CD4-positive, alpha-beta T cell treated with Interleukin-17A for 1 hour (primary cell): ENCODE data around the gene ARMH1.
"Not testable (repeated sequence)": the region's sequence is repeated elsewhere in the genome, so short reads cannot be mapped to it uniquely, and the experiment has no call there.

Experiments
- DNase-seq: peaks from one replicate; pipeline ENCODE4 v3.0.0-alpha.2; 2020

The ARMH1 gene

DNA sequence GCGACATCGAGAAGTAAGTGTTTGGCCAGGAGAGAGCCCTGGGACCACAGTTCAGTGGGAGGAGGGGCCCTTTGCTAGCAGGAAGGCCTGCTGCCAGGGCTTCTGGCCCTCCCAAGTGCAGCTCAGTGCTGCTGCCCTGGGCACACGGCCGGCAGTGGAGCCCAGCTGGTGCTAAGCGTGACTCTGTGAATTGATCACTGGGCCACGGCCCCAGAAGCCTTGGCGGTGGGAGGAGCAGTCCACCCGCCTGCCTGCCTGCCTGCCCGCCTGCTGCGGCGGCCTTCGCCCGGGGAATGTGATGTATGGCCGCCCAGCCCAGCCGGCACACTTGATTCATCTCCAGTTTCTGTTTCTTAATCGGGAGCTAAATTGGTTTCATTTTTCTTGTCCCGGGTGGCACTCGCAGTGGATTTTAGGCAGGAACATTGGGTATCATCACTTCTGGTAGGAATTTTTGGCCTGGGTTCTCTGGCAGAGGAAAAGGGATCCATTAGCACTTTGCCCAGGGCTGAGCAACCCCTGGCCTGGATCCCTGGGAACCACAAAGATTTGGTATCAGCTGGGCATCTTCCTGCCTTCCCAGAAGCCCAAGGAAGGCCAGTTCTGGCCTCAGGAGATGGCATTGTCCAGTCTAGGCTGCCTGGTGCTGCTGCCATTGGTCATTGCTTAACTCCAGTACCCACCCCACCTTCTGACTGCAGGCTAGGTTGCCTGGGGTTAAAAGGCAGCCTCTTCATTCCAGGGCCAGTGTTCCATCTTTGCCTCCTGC, 28.9 kb upstream of the ARMH1 start:
- no peak for DNase-seq

DNA sequence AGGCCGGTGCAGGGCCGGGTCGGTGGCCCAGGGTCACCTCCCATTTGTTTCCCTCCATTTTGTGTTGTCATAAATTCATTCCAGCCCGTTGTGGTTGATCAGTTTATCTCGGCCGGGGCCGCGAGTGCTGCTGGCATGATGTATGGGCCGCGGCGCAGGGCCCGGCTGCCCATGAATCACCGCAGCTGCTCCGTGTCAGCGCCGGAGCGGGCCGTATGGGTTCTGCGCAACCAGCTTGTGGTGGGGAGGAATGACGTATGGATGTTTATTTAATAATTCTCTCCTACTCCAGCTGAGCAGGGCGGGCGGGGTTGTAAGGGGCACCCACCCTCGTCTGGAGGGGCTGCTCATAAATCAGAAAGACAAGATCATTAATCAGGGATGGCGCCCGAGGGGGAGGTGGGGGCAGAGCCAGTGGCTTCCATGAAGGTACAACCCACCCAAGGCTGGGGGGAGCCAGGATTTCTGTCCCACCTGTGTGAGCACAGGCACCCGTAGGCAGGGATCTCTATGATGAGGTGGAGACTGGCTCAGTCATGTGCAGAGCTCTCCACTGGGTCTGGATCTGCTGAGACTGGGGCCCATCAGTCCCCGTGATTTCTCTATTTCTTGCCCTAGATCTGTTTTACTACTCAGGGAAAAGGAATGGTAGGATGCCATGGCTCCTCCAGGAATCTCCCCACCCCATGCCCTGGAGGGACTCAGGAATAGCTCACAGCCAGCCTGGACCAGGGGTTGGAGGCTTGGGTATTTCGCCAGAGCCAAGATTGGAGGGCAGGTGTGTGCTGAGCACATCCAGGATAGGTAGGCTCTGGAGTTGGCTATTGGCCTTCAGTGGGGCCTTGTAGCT, 28.0 kb upstream of the ARMH1 start:
- DNase-seq: no peak

DNA sequence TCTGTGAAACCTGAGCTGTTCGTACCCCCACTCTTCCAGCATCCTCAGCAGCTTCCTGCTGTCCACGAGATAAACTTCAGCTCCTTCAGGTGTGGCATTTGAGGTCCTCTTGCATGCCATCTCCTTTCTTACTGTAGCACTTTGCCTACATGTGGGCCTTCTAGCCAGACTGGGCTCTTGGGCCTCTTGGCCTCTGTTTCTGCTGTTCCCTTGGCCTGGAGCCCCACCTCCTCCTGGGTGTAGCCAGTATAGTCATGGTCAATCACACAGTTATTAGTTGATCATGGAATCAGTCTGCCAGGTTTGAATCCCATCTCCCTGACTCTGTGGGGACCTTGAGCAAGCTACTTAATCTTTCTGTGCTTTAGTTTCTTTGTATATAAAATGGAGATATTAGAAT, 26.6 kb upstream of the ARMH1 start:
- no peak for DNase-seq

DNA sequence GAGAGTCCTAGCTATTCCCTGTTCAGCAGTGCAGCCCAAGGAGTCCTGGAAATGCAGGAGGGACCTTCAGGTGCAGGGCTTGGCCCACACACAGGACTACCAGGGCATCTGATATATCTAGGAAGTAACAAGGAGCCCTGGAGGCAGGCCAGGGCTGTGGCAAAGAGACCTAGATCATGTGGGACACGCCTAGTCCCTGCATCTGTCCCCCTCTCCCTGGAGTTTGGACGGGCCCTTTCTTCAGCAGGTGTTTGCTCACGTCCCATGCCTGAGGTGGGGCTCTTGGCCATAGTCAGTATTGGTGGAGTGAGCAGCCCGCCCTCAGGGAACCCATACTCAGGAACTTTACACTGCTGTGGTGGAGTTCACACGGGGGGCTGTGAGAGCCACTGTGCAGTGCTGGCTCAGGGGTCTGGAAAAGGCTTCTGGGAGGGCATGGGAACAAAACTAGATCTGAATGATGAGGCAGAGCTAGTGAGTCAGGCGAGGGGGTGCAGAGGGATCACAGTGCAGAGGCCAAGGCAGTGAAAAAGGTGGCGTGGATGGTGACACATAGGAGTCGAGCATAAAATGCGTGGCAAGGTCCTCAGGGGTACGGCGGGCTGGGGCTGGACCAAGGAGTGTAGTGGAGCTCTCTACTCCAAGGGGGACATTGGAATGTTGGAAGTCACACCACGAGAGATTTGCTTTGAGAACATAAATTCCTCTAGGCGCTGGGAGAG, 25.8 kb upstream of the ARMH1 start:
- no peak for DNase-seq

GRCh38 chr1:44649788-44650158, 24.7 kb upstream of the ARMH1 start:
- no peak for DNase-seq

DNA sequence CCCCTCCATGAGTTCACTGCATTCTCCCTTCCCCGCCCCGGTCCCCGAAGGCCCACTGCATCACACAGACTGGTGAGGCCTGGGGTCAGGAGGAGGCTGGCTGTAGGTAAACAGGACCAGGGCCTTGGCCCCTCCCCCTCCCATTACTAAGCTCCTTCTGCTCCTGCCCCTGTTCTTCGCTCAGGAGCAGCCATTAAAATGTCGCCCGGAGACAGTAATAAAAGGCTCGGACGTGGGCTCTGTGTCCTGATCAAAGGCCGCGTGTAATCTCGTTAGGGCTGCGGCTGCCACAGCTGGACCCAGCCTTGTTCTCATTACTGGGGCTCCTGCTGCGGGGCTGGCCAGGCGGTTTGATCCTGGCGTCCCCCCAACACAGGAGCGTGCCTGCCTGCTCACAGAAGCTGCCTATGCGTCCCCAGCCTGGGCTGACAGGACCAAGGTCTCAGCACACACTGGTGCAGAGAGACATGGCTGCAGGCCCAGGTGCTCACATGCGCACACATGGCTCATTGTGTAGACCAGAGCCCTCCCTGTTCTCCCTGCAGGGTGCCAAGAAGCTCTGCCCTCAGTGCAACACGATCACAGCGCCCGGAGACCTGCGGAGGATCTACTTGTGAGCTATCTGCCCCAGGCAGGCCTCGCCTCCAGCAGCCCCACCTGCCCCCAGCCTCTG, 24.2 kb upstream of the ARMH1 start:
- DNase-seq: no peak

DNA sequence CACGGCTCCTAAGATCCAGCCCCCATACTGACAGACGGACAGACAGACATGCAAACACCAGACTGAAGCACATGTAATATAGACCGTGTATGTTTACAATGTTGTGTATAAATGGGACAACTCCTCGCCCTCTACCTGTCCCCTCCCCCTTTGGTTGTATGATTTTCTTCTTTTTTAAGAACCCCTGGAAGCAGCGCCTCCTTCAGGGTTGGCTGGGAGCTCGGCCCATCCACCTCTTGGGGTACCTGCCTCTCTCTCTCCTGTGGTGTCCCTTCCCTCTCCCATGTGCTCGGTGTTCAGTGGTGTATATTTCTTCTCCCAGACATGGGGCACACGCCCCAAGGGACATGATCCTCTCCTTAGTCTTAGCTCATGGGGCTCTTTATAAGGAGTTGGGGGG, 23.4 kb upstream of the ARMH1 start:
- DNase-seq: no peak

DNA sequence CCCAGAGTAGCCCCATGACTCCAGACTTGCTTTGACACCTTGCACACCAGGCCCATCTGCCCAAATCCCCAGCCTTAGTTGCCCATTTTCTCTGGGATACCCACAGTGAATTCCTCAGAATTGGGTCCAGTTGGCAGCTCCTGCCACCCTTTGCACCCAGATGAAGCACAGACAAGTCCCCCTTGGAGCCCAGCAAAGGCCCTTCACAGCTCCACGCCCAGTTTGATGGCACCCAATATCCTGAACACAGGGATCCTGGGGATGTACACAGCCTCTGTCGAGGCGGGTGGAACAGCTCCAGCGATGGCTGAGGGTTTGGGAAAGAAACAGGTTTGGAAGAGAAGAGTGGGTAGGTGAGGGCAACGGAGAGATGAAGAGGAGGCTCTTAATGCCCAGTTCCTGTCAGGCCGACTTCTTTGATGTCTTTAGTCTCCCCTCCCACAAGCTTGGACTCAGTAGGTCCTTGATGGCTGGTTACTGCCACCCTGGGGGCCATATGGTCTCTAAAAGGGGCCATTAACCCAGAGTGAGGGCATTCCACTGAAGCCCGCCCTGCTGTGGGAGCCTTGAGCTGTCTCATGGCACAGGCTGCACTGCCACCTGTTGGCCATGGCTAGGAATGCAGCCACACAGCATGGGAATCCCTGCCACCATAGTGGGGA, 21.9 kb upstream of the ARMH1 start:
- DNase-seq: peak; percentile 77

DNA sequence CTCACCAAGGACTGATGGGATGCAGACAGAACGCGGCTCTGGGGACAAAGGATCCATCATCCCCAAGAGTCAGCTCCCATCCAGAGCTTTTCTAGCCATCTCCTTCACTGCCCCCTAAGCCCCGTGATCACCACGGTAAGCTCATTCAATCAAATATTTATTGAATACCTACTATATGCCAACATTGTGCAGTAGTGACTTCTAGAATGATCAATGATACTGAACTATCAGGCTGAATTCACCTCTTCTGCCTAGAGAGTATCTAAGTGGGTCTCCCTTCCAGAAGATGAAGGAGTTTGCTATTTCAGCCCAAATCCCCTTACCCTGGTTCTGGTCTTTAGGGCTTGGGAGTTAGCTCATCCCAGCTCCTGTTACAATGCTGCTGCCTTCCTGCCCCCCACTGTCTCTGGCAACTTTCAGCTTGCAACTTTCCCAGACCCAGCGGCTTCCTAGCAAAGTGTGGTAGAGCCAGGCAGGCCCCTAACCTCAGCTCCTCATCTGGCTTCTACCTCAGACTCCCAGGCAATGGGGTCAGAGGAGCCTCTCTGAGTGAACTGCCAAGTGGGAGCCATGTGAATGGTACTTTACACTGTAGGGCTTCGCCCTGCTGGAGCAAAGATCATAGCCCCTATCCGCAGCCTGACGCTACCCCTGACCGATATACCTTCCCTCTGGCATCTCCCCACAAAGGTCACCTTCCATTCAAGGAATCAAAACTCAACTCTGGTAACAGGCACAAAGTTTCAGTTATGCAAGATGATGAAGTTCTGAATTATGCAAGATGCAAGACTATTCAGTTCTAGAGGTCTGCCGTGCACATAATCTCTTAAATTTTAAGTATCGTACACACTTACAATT, 21.2 kb upstream of the ARMH1 start:
- DNase-seq: no peak

- no peak for DNase-seq
Measured at GRCh38 chr1:44654621-44655187, 19.8 kb upstream of the ARMH1 start.

DNA sequence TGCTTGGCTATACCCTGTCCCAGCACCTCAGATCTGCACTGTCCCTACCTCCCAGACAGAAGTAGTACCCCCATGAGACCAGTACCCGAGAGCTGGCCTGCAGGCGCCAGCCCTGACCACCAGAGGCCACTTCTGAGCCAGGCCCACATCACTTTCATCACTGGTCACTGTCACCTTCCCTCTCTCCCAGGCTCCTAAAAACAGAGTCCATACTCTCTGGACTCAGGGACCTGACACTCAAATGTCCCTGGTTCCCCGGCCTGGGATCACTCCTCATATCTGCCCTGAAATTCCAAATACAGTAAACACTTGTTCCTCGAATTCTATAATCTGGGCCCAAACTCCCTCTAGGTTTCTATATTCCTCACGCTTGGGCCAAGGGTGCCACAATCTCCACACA, 18.9 kb upstream of the ARMH1 start:
- DNase-seq: no peak

GRCh38 chr1:44659566-44659965, 14.9 kb upstream of the ARMH1 start:
- no peak for DNase-seq

- DNase-seq: no peak
Measured at GRCh38 chr1:44660176-44660575, 14.3 kb upstream of the ARMH1 start.

- DNase-seq: no peak
Measured at GRCh38 chr1:44661781-44662682, 12.5 kb upstream of the ARMH1 start.

DNA sequence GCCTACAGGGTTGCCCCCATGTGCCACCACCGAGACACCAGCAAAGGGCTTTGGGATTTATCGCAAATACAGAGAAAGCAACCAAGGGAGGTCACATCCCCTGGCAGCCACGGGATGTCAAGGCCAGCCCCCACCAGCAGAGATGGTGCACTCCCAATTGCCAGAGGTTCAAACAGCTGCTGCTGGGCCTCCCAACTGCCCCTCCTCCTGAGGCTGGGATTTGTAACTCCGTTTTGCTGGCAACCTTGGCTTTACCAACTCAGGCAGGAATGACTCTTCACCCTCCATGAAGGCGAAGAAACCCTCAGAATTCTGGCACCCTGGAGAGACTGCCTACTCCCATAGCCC, 11.9 kb upstream of the ARMH1 start:
- no peak for DNase-seq

GRCh38 chr1:44663417-44663816, 11.1 kb upstream of the ARMH1 start:
- DNase-seq: no peak

GRCh38 chr1:44664730-44665370, 9.7 kb upstream of the ARMH1 start:
- peak; percentile 10 for DNase-seq

DNA sequence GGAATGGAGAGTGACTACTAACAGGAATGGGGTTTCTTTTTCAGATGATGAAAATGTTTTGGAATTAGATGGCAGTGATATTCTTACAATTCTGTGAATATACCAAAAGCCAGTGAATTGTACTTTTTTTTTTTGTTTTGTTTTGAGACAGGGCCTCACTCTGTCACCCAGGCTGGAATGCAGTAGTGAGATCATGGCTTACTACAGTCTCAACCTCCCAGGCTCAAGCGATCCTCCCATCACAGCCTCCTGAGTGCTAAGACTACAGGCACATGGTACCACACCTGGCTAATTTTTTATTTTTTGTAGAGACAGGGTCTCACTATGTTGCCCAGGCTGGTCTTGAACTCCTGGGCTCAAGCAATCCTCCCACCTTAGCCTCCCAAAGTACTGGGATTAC, 7.8 kb upstream of the ARMH1 start:
- not testable (repeated sequence) for DNase-seq

DNA sequence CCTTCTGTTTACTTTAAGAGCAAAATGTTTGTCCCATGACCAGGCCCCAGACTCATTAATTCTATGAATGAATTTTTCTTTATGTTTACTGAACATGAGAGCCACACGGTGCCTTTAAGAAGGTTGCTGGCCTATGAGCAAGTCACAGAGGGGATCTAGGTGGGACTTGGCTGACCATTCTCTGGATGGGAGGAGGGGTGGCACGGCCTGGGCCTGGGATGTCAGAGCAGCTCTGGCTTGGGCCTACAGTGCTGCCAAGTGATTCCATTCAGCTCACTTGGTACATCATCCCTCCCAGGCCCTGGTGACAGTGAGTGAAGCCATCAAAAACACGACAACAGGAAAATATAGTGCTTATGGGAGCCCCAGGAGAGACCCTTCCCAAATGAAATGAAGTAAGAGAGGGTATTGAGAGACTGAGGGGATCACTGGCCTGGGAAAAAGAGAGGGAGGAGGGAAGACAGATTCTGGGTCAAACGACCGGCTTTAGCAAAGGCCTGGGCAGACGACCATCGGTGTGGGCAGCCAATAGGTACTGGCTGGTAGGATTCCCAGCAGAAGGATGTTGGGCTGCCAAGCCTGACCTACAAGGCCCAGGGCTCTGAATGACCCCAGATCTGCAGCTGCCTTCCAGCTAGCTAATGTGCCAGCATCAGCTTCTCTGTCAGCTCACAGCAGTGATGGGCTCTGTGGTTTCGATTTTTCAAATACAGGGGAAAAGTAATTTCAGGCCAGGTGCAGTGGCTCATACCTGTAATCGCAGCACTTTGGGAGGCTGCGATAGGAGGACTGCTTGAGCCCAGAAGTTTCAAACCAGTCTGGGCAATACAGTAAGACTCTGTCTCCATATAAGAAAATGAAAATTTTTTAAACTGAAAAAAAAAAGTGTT, 3.5 kb upstream of the ARMH1 start:
- no peak for DNase-seq
